Measurements from ENCODE around the gene ZNF525.
A peak's percentile ranks its signal among the peaks of the same experiment; 100 is the strongest.
"Not testable (repeated sequence)": the region's sequence is repeated elsewhere in the genome, so short reads cannot be mapped to it uniquely, and the experiment has no call there.

ZNF525 gene

DNA sequence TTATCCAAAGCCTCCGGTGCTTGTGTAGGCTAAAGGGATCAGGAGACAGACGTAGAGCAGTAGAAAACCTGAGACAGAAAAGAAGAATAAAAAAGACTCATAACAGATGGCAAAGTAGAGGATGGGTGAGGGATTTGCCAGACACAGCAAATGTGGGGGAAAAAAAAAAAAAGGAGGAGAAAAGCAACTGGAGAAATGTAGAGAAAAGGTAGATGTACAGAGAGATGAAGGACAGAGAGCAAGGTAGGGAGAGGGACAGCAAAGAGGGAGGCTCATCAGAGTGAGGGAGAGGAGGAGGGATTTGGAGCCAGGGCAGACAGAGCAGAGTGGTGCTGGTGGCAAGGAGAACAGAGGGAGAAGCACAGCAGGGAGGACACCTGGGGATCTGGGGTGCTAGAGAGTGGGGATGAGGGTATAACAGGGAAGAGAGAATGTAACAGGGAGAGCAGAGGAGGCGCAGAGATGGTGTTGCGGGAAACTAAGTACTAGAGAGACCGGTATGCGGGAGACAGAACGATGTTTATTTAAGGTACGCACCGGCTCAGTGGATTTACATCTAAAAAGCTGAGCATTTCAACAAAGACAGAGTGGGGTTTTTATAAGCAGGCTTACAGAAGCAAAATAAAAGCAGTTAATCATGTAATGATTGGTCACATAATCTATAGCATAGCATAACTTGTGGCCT is 30.5 kb downstream of the ZNF525 start:
- not testable (repeated sequence) for DNase-seq (ENCODE audit: low read depth)

DNA sequence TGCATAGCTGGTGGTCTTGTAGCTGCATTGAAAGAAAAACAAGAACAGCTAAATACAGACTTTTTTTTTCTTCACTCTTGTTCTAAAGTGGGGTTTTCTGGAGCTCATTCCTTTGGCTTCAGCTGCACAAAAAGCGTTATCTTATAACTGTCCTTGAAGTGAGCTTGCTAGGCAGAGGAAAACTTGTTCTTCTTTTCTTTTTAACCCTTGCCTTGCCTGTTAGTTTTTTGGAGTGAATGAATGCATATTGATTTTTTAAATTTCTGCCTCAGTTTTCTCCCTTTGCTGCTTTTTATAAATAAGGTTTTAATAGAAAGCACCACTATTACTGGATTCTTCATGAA is 31.0 kb downstream of the ZNF525 start:
- peak; percentile 9 for DNase-seq (ENCODE audit: low read depth)

- not testable (repeated sequence) for DNase-seq (ENCODE audit: low read depth)
Observed at GRCh38 chr19:53397918-53398317, 32.4 kb downstream of the ZNF525 start.

- DNase-seq (ENCODE audit: low read depth): no peak
Observed at GRCh38 chr19:53409505-53410204, 44.1 kb downstream of the ZNF525 start.

GRCh38 chr19:53420520-53421315 is 55.2 kb downstream of the ZNF525 start:
- DNase-seq (ENCODE audit: low read depth): not testable (repeated sequence)

GRCh38 chr19:53422551-53422950 is 57.0 kb downstream of the ZNF525 start:
- no peak for DNase-seq (ENCODE audit: low read depth)

DNA sequence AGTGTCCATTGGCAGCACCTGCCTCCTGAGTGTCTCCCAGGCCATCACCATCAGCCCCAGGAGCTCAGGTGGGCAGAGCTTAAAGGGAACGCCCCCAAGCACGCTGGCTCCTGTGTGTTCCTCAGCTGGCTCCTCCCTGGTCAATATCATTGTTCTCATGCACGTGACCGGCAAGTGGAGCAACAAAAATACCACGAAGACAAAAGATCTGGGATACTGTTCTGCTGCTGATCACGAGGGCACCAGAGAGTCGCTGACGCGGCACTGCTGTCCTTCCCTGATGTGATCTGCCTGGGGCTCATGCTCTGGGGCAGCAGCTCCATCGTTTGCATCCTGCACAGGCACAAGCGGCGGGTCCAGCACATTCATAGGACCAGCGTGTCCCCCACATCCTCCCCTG is 57.6 kb downstream of the ZNF525 start:
- not testable (repeated sequence) for DNase-seq (ENCODE audit: low read depth)

DNA sequence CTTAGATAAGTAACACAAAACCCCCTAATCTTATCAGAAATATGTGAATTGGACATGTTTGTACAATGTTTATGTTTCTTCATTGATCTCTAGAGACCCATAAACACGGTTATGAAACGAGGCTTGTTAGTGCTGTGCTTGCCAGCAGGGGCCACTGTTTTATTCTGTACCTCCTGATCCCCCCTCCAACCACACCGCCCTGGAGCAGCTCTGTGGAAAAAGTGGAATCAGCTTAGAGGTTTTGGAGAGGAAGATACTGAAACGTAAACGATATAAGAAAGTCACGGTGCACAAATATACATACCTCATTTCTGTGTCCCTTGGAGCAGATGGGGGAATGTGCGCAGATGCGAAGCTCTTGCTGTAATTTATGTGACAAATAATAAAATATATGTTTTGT is 58.2 kb downstream of the ZNF525 start:
- DNase-seq (ENCODE audit: low read depth): not testable (repeated sequence)

GRCh38 chr19:53424968-53425597 is 59.6 kb downstream of the ZNF525 start:
- peak; percentile 63 for DNase-seq (ENCODE audit: low read depth)

- DNase-seq (ENCODE audit: low read depth): peak; percentile 77
Observed at GRCh38 chr19:53431399-53432087, 66.0 kb downstream of the ZNF525 start, which contains the start of gene ZNF761. TSS of gene ZNF761 (plus strand) at chr19:53431984. CDS start at chr19:53447269, 15,285 bp downstream.

- peak; percentile 14 for DNase-seq (ENCODE audit: low read depth)
Observed at GRCh38 chr19:53432088-53432661, 66.7 kb downstream of the ZNF525 start.
